Panc1 (cell line): ENCODE results near the gene RP9. TPM values are rescaled to one million over a fixed set of nuclear protein-coding genes. Genes with fewer than 3 reads are reported as not detected.

ENCODE experiments used
- ATAC-seq: fragments of 200-7000 bp; cut with Tn5 transposase; 2 replicates; pipeline ENCODE4 v1.9.1; 2020; ENCODE audit warnings: mild to moderate bottlenecking, moderate library complexity
- BruUV-seq: library from RNA; stranded (reverse); fragments of 400-500 nt; replicated peaks from 2 replicates; lab custom pipeline; 2021; lab: Mats Ljungman, UMichigan
- CTCF ChIA-PET: fragments of 300-600 bp; sonication (Branson Sonifier 250); formaldehyde crosslinking; loops from one replicate; lab custom pipeline; 2022; ENCODE audit warnings: antibody characterized with exemption; lab: Charles Lee
- POLR2A ChIA-PET: fragments of 300-600 bp; sonication (Branson Sonifier 250); formaldehyde crosslinking; loops from one replicate; lab custom pipeline; 2022; ENCODE audit warnings: antibody characterized with exemption; lab: Charles Lee
- DNase-seq: peaks from one replicate; pipeline ENCODE4 v3.0.0-alpha.2; 2010; ENCODE audit warnings: low read depth, low spot score
- H3K27ac ChIP-seq: 2 replicates; pipeline ENCODE4 v1.5.1; 2011; ENCODE audit warnings: mild to moderate bottlenecking, low read length, inconsistent platforms
- H3K27me3 ChIP-seq: fragments of 200-500 bp; sonication (Bioruptor generic); 2 replicates; pipeline ENCODE4 v1.6.0; 2014; ENCODE audit warnings: low read length, inconsistent platforms; ENCODE audit not compliant: control insufficient read depth, insufficient read depth
- H3K36me3 ChIP-seq: fragments of 200-500 bp; sonication (Bioruptor generic); 2 replicates; pipeline ENCODE4 v1.5.1; 2014; ENCODE audit warnings: inconsistent platforms, mild to moderate bottlenecking, low read length, moderate library complexity; ENCODE audit not compliant: control insufficient read depth, insufficient read depth
- H3K4me1 ChIP-seq: 2 replicates; pipeline ENCODE4 v1.5.1; 2011; ENCODE audit warnings: inconsistent platforms, mild to moderate bottlenecking, low read length, moderate library complexity; ENCODE audit not compliant: control insufficient read depth, insufficient read depth
- H3K4me3 ChIP-seq, 2 experiments: 2 replicates each; pipeline ENCODE4 v1.5.1; 2011 to 2012; ENCODE audit warnings: low read depth in 2 of 2, low read length in 2 of 2, mild to moderate bottlenecking in 2 of 2, inconsistent platforms in 1 of 2, moderate library complexity in 1 of 2
- H3K9me3 ChIP-seq: fragments of 200-500 bp; sonication (Bioruptor generic); 2 replicates; pipeline ENCODE4 v1.5.1; 2014; ENCODE audit warnings: low read depth, mild to moderate bottlenecking, inconsistent platforms, low read length, moderate library complexity; ENCODE audit not compliant: control insufficient read depth, insufficient read depth
- CTCF ChIP-seq: fragments of 450-650 bp; IDR thresholded peaks from 2 replicates; pipeline ENCODE4 v1.5.1; 2017; ENCODE audit warnings: mild to moderate bottlenecking
- POLR2AphosphoS5 ChIP-seq: IDR thresholded peaks from 2 replicates; pipeline ENCODE4 v1.6.1; 2012; ENCODE audit warnings: mild to moderate bottlenecking, low read depth, low read length, moderate library complexity
- REST ChIP-seq, 2 experiments: IDR thresholded peaks; 2 replicates each; pipeline ENCODE4 v1.6.1; 2011 to 2012; ENCODE audit warnings: low read depth in 2 of 2, control low read depth in 1 of 2, low read length in 1 of 2, mild to moderate bottlenecking in 1 of 2, moderate library complexity in 1 of 2; ENCODE audit not compliant: insufficient read depth in 1 of 2
- SIN3A ChIP-seq: IDR thresholded peaks from 2 replicates; pipeline ENCODE4 v1.6.1; 2012; ENCODE audit warnings: low read depth, mild to moderate bottlenecking, low read length, moderate library complexity, borderline replicate concordance; ENCODE audit not compliant: insufficient read depth
- TCF7L2 ChIP-seq: IDR thresholded peaks from 2 replicates; pipeline ENCODE4 v1.6.1; 2011; ENCODE audit warnings: mild to moderate bottlenecking, low read depth, low read length, inconsistent platforms
- in situ Hi-C: cut with HindIII; loops from 2 replicates; pipeline ENCODE4 v1.10.0; 2016; ENCODE audit warnings: low sequenced_read_pairs, low pct_unique_long_range_greater_than_20kb
- intact Hi-C: fragments of 100-400 bp; cut with micrococcal nuclease; formaldehyde crosslinking; loops from one replicate; pipeline ENCODE4 v1.10.0; 2022; ENCODE audit not compliant: unreplicated experiment
- total RNA-seq: library from RNA; stranded (reverse); gene quantifications from one replicate; pipeline ENCODE4 v1.2.1, GENCODE V29; 2021; ENCODE audit not compliant: unreplicated experiment

RP9 gene
- total RNA-seq, 1 experiment from 2014 or later = 22.1 TPM

GRCh38 chr7:33087356-33087755, 21.8 kb downstream of the RP9 start:
- Histone ChIP-seq H3K27me3 (no peaks in the 10 kb centered on the region), H3K27ac (no peak overlapping the region), H3K4me1 (no peaks in the 10 kb centered on the region), H3K9me3 (no peaks in the 10 kb centered on the region), H3K36me3 (no peaks in the 10 kb centered on the region), H3K4me3 (no peak overlapping the region)
- intact Hi-C loops (no loop called here), in situ Hi-C loops (no loop called here)
- ChIA-PET POLR2A (no interaction called here), CTCF (no interaction called here)
- no peak for ATAC-seq
- BruUV-seq = no TSS peak
- no peak for TF ChIP-seq TCF7L2
- TF ChIP-seq POLR2AphosphoS5 = no peak
- no peak for TF ChIP-seq REST (IDR thresholded peaks at IDR 0.05; ENCODE audit: insufficient read depth in 1 of 2, low read depth in 2 of 2, low read length in 1 of 2)
- TF ChIP-seq CTCF = no peak
- no peak for TF ChIP-seq SIN3A
- DNase-seq = no peak

- no TSS peak for BruUV-seq
- in situ Hi-C loops (no loop called here), intact Hi-C loops (no loop called here)
- CTCF ChIA-PET = no interaction called here
- DNase-seq = no peak
- H3K27me3 ChIP-seq = peaks cover 24% of the 10 kb centered on the region
- no peak for ATAC-seq
- POLR2A ChIA-PET = no interaction called here
- H3K4me3 ChIP-seq = no peak overlapping the region
- TF ChIP-seq TCF7L2 (no peak), REST (IDR thresholded peaks at IDR 0.05; ENCODE audit: insufficient read depth in 1 of 2, low read depth in 2 of 2, low read length in 1 of 2) (no peak), CTCF (no peak)
- no peaks in the 10 kb centered on the region for H3K4me1 ChIP-seq
- H3K36me3 ChIP-seq = no peaks in the 10 kb centered on the region
- no peaks in the 10 kb centered on the region for H3K9me3 ChIP-seq
- no peak overlapping the region for H3K27ac ChIP-seq
Measured at GRCh38 chr7:33079763-33080690, 29.2 kb downstream of the RP9 start.
